ENCODE results near the gene ASCC3. TPM values are rescaled to one million over a fixed set of nuclear protein-coding genes. Genes with fewer than 3 reads are reported as not detected.

The ASCC3 gene
- total and polyA plus RNA-seq, 2 experiments from 2014 or later, result 92.9 to 129 TPM

- Mint-ChIP-seq H3K4me1 (no peaks in the 10 kb centered on the region), H3K36me3 (ENCODE audit: low read depth) (peaks cover 15% of the 10 kb centered on the region), H3K4me3 (no peak overlapping the region), H3K27ac (no peak overlapping the region), H3K27me3 (ENCODE audit: insufficient read depth, low read depth, poor library complexity) (no peaks in the 10 kb centered on the region), H3K9me3 (no peaks in the 10 kb centered on the region)
- ATAC-seq (no peak), DNase-seq (ENCODE audit: low spot score) (no peak)
- H3K36me3 ChIP-seq (ENCODE audit: insufficient read depth), result no peaks in the 10 kb centered on the region
- no peaks in the 10 kb centered on the region for H3F3A ChIP-seq (replicated peaks; ENCODE audit: low read depth)
- H2AFZ ChIP-seq, result no peak overlapping the region
- no peaks in the 10 kb centered on the region for H4K20me1 ChIP-seq (replicated peaks; ENCODE audit: insufficient read depth)
- TF ChIP-seq NANOG (IDR thresholded peaks at IDR 0.05; ENCODE audit: borderline replicate concordance), result no peak
- TF ChIP-seq ZNF331 (CRISPR knock-in tag; IDR thresholded peaks at IDR 0.05; ENCODE audit: low read depth), result no peak
- no peak for TF ChIP-seq ZNF462 (CRISPR knock-in tag; IDR thresholded peaks at IDR 0.05)
- TF ChIP-seq CREB1 (CRISPR knock-in tag; IDR thresholded peaks at IDR 0.05; ENCODE audit: low read depth), result no peak
- H3K4me1 ChIP-seq (ENCODE audit: insufficient read depth), result no peaks in the 10 kb centered on the region
- H3K79me2 ChIP-seq (replicated peaks; ENCODE audit: insufficient read depth), result no peaks in the 10 kb centered on the region
- no peaks in the 10 kb centered on the region for H3K27me3 ChIP-seq (ENCODE audit: insufficient read depth)
- no peak overlapping the region for H3K27ac ChIP-seq (ENCODE audit: low read depth)
- no peaks in the 10 kb centered on the region; the same call in 1 of the 2 replicates for H3K9me2 ChIP-seq (ENCODE audit: insufficient read depth)
- no peak overlapping the region for H3K4me3 ChIP-seq
- no peak overlapping the region for H3K4me2 ChIP-seq
Measured at GRCh38 chr6:100568255-100568654, 312.9 kb downstream of the ASCC3 start.

GRCh38 chr6:100566563-100566962 lies 314.6 kb downstream of the ASCC3 start:
- H4K20me1 ChIP-seq (replicated peaks; ENCODE audit: insufficient read depth), result no peaks in the 10 kb centered on the region
- no peaks in the 10 kb centered on the region; the same call in 1 of the 2 replicates for H3K9me2 ChIP-seq (ENCODE audit: insufficient read depth)
- H3F3A ChIP-seq (replicated peaks; ENCODE audit: low read depth), result no peaks in the 10 kb centered on the region
- no peak overlapping the region for H2AFZ ChIP-seq
- DNase-seq (ENCODE audit: low spot score) (no peak), ATAC-seq (no peak)
- TF ChIP-seq EZH2phosphoT487 (IDR thresholded peaks at IDR 0.05; ENCODE audit: unreplicated experiment) (no peak), REST (IDR thresholded peaks at IDR 0.05; ENCODE audit: unreplicated experiment) (no peak), CREB1 (CRISPR knock-in tag; IDR thresholded peaks at IDR 0.05; ENCODE audit: low read depth) (no peak), ZNF114 (CRISPR knock-in tag; IDR thresholded peaks at IDR 0.05) (no peak), ETS1 (IDR thresholded peaks at IDR 0.05) (no peak), POLR2AphosphoS5 (IDR thresholded peaks at IDR 0.05; ENCODE audit: low read depth) (no peak), ZNF331 (CRISPR knock-in tag; IDR thresholded peaks at IDR 0.05; ENCODE audit: low read depth) (no peak)
- Mint-ChIP-seq H3K4me3 (no peak overlapping the region), H3K36me3 (ENCODE audit: low read depth) (peaks cover 15% of the 10 kb centered on the region), H3K4me1 (no peaks in the 10 kb centered on the region), H3K27me3 (ENCODE audit: insufficient read depth, low read depth, poor library complexity) (no peaks in the 10 kb centered on the region), H3K27ac (no peak overlapping the region), H3K9me3 (no peaks in the 10 kb centered on the region)
- H3K4me3 ChIP-seq, result no peak overlapping the region
- H3K27ac ChIP-seq (ENCODE audit: low read depth), result no peak overlapping the region
- H3K4me1 ChIP-seq (ENCODE audit: insufficient read depth), result no peaks in the 10 kb centered on the region
- no peaks in the 10 kb centered on the region for H3K36me3 ChIP-seq (ENCODE audit: insufficient read depth)
- H3K27me3 ChIP-seq (ENCODE audit: insufficient read depth), result no peaks in the 10 kb centered on the region
- no peak overlapping the region for H3K4me2 ChIP-seq
- H3K79me2 ChIP-seq (replicated peaks; ENCODE audit: insufficient read depth), result no peaks in the 10 kb centered on the region

All from GM23338 (cell line).